Cardiac fibroblast (primary cell): Measurements from ENCODE around the gene IL10RB.

ENCODE experiments used
- DNase-seq, 2 donors: peaks; one replicate each; pipeline versions ENCODE4 v3.0.0 to v3.0.0-alpha.2; 2010; ENCODE audit warnings: low read depth in 2 of 2
- H3K4me3 ChIP-seq, 2 donors: replicated peaks in 1 of 2; 1 replicate in 1 of 2; 2 replicates in 1 of 2; pipeline ENCODE4 v1.5.1; 2011; ENCODE audit warnings: low read depth in 2 of 2, low read length in 2 of 2, mild to moderate bottlenecking in 2 of 2, moderate library complexity in 1 of 2
- CTCF ChIP-seq: IDR thresholded peaks from one replicate; pipeline ENCODE4 v1.5.1; 2011; ENCODE audit warnings: low read depth, mild to moderate bottlenecking, low read length, inconsistent platforms

The IL10RB gene

GRCh38 chr21:33325222-33326067 is 59.3 kb downstream of the IL10RB start:
- peak overlapping the region; percentile 99 for H3K4me3 ChIP-seq
- no peak for TF ChIP-seq CTCF
- DNase-seq = peak; percentile 77 to 91

GRCh38 chr21:33327326-33327725 is 61.2 kb downstream of the IL10RB start:
- no peak overlapping the region for H3K4me3 ChIP-seq
- TF ChIP-seq CTCF = no peak
- no peak for DNase-seq

- TF ChIP-seq CTCF = no peak
- H3K4me3 ChIP-seq = no peak overlapping the region
- no peak for DNase-seq
Measured at GRCh38 chr21:33327792-33328433, 61.7 kb downstream of the IL10RB start.

GRCh38 chr21:33330726-33331125 is 64.6 kb downstream of the IL10RB start:
- no peak for TF ChIP-seq CTCF
- H3K4me3 ChIP-seq = no peak overlapping the region

GRCh38 chr21:33332143-33332542 is 66.0 kb downstream of the IL10RB start:
- DNase-seq = no peak
- no peak overlapping the region for H3K4me3 ChIP-seq
- TF ChIP-seq CTCF = no peak

More at GRCh38 chr21:33330726-33331125, 64.6 kb downstream of the IL10RB start:
- no peak for DNase-seq

GRCh38 chr21:33334191-33334590 is 68.0 kb downstream of the IL10RB start:
- TF ChIP-seq CTCF = no peak
- no peak for DNase-seq
- no peak overlapping the region for H3K4me3 ChIP-seq
